Breast epithelium (tissue), 3 donors: Measurements from ENCODE around the gene NKAP.

Experiments
- CTCF ChIP-seq, 3 donors: fragments of 450-650 bp; IDR thresholded peaks; one replicate each; pipeline ENCODE4 v1.5.1; 2016 to 2017; ENCODE audit warnings: antibody characterized with exemption in 3 of 3, mild to moderate bottlenecking in 3 of 3, moderate library complexity in 3 of 3
- POLR2A ChIP-seq: fragments of 450-650 bp; IDR thresholded peaks from one replicate; pipeline ENCODE4 v1.6.1; 2016; ENCODE audit warnings: antibody characterized with exemption, mild to moderate bottlenecking, moderate library complexity

- TF ChIP-seq CTCF (IDR thresholded peaks at IDR 0.05), result no peak
- no peak for TF ChIP-seq POLR2A
These were observed 27.6 kb upstream of the NKAP start for GRCh38 chrX:119971184-119971583.
